Fibroblast of skin of scalp (primary cell): ENCODE results near the gene VWC2L.

ENCODE experiments used
- DNase-seq: peaks from one replicate; pipeline ENCODE4 v3.0.0-alpha.2; 2013

The VWC2L gene

GRCh38 chr2:214601852-214602633, 191.2 kb downstream of the VWC2L start:
- DNase-seq: no peak

- peak; percentile 73 for DNase-seq
These were observed 194.0 kb downstream of the VWC2L start for GRCh38 chr2:214604861-214605260.

- DNase-seq: no peak
These were observed 196.2 kb downstream of the VWC2L start for GRCh38 chr2:214607051-214607450.

- no peak for DNase-seq
These were observed 200.2 kb downstream of the VWC2L start for GRCh38 chr2:214611015-214611414.

GRCh38 chr2:214624166-214624760, 213.4 kb downstream of the VWC2L start:
- no peak for DNase-seq

- no peak for DNase-seq
These were observed 217.2 kb downstream of the VWC2L start for GRCh38 chr2:214628091-214628490.
